SK-MEL-5 (cell line): ENCODE data around the gene FAM180A. TPM values are rescaled to one million over a fixed set of nuclear protein-coding genes. Genes with fewer than 3 reads are reported as not detected.

Source experiments
- DNase-seq: peaks from one replicate; pipeline ENCODE4 v3.0.0-alpha.2; 2016; ENCODE audit warnings: low read depth, low spot score
- in situ Hi-C: cut with HindIII; loops from 2 replicates; pipeline ENCODE4 v1.10.0; 2016; ENCODE audit warnings: low sequenced_read_pairs, high pct_unique_total_duplicates, low pct_unique_long_range_greater_than_20kb
- total RNA-seq: library from RNA; depleted of rRNA; stranded (reverse); fragments of >200 nt; shearing (Covaris generic); gene quantifications from 2 replicates; pipeline ENCODE4 v1.2.3, GENCODE V29; 2014; rRNA removed

Gene FAM180A
- total RNA-seq, 1 experiment from 2014 or later: not detected

DNA sequence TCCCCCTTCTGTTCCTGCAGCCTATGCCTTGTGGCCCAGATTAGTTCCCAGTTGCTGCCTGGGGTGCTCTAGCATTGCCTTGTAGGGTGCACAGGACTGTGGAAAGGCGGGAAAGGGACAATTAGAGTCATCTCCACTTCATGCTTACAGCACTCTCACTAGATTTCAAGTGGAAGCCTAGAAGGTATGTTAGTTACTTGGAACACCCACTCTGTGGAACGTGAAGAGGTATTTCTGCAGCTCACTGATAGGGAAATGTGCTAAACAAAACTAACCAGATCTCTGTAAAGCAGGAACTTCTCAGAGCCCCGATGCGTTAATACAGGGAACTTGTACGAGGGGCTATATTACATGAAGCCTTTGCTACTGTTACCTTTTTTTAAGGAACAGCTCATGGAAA lies 66.9 kb downstream of the FAM180A start:
- DNase-seq: no peak
- in situ Hi-C loops: no loop called here

Other genes with a start within 250 kb of the FAM180A start
- gene CNOT4, start 238.7 kb downstream of the FAM180A start, total RNA-seq: 13.6 and 14.1 TPM in 2 replicates
- 121 and 138 TPM in 2 replicates for gene NUP205, start 190.9 kb downstream of the FAM180A start, total RNA-seq
- 15.8 and 18.7 TPM in 2 replicates for gene STMP1, start 86.3 kb downstream of the FAM180A start, total RNA-seq
- 0.21 TPM in 1 of 2 replicates, not detected in the other for gene SLC13A4, start 20.6 kb downstream of the FAM180A start, total RNA-seq
- gene MTPN, start 228.5 kb upstream of the FAM180A start, total RNA-seq: 159 and 168 TPM in 2 replicates